Activated CD4-positive, alpha-beta T cell treated with anti-CD3 and anti-CD28 coated beads for 24 hours (primary cell): ENCODE results near the gene KRT85.
"Not testable (repeated sequence)": the region's sequence is repeated elsewhere in the genome, so short reads cannot be mapped to it uniquely, and the experiment has no call there.

Experiments
- DNase-seq, 2 donors: peaks; one replicate each; pipeline ENCODE4 v3.0.0-alpha.2; 2020; ENCODE audit warnings: low read depth in 2 of 2

KRT85 gene

DNA sequence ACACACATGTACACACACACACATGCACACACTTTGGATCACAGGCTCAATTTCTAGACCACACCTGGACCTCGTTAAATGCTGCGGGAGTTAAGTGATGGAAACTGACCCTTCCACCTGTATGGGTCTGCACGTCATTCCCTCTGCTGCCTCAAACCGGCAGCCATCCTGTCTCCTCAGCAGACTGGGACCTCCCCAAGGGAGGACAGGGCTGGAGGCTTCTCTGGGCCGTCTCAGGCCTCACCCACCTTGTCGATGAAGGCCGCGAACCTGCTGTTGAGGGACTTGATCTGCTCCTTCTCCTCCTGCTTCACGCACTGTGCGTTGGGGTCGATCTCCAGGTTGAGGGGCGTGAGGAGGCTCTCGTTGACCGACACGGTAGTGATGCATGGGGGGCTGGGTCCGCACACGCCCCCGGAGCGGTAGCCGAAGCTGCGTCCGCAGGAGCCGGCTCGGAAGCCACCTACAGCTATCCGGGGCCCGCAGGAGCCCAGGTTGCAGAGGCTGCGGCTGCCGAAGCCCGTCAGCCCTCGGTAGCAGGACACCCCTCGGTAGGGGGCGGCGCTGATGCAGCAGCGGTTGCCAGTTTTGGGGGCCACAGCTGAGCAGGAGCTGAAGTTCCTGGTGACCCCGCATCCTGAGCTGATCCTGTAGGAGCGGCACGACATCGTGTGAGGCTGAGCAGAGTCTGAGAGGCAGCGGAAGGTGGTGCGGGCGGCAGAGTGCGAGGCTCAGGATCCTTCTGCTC lies at the start of gene KRT85:
KRT85 (minus strand) TSS at position 744 of the 748 bp plus-strand sequence; CDS start at position 668, 76 bp downstream.
- no peak for DNase-seq

DNA sequence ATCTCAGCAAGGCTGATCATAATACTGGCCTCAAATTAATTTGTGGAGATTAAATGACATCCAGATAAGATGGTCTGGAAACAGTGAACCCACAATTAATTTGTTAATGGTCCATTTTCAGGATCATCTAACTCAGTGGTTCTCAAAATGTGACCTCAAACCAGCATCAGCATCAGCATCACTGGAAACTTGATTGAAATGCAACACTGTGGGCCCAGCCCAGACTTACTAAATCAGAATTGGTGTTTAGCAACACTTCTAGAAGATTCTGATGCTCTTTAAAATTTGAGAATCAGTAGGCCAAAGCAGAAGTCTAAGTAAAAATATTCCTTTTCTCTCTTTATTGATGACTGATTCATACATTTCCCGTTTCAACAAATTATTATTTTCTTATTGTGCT lies 49.5 kb upstream of the KRT85 start:
- no peak for DNase-seq

DNA sequence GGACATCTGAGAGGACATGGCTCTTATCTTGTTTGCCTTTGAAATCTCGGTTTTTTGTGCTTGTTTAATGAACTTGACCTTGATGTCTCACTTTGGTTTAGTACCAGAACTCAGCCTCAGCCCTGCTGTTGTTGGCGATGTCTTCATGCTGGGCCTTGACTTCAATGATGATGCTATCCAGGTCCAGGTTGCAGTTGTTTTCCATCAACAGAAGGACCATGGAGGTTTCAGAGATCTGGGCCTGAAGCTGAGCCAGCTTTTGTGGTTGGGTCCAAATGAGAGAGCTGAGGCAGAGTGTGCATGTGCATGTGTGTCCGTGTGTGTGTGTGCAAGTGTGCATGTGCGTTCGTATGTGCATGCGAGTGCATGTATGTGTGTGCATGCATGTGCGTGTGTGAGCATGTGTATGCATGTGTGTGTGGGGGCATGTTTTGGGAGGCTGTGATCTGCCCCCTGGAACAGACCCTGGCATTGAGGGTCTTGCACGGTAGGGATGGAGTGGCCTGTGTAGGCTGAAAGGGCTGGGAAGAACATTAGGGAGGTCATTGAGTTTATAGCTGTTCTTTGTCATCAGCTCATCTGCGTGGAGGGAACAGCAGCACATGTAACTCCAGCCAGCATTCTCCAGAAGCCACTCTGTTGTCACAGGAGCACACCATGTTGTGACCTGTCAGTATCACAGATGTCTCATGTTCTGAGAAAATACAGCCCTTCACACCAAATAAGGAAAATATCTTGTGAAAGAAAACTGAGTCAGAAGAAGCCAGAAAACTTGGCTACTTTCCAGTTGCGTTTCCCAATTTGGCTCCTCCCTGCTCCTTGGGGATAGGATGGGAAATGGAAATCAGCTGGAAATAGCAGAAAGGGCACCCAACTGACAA lies 48.8 kb upstream of the KRT85 start:
- no peak for DNase-seq

DNA sequence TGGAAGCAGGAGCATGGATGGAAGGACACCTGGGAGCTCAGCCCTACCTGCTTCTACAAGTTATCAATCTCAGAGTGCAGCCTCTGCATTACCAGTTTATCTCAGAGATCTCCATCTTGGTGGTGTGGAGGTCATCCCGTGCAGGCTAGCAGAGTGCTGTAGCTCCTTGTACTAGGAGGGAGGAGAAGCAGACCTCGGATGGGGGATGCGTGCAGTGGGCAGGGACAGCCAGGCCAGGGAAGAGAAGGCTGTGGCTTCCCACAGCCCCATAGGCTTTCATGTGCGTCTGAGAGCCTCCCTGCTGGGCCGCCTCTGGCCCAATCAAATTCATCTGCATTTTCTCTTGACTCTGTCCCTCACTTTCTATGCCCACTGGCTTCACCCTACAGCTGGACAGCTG lies 47.7 kb upstream of the KRT85 start:
- DNase-seq = no peak

DNA sequence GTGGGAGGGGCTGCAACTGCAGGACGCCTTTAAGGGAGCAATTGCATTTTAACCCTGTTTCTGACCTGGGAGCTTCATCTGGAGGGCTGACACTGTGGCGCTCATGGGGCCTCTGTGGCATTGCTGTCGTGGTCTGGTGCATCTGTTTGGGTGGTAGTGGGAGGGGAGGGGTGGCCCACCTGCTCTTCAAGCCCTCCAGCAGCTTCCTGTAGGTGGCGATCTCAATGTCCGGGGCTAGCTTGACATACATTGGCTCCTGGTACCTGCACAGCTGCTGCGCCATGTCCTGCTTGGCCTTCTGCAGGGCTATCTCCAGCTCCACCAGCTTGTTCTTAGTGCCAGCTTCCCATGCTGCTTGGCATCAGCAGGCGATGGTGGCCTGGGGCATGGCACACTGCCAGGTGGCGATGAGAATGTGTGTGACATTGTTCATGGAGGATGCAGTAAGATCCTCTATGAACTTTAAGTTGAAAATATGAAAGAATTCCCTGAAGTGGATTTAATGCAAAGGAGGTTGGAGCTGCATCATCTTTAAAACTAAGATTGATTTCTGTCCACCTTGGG lies 46.6 kb upstream of the KRT85 start:
- no peak for DNase-seq

DNA sequence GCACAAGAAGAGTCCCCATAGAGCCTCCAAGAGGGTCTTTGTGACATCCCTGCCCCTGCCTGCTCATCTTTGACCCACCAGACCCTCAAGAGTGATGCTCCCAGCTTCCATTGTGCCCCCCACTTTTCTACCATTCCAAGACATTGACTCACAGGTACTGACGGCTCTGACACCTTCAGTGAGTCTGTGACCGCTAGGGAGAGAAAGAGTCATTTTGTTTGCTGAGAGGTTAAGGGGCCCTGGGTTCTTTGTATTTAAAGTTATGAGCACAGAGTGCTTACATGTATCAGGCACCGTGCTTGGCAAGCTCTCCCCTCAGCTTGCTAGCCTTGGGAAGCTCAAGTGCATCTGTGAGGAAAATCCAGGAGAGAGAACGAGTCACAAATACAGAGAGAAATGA lies 45.9 kb upstream of the KRT85 start:
- DNase-seq = no peak

DNA sequence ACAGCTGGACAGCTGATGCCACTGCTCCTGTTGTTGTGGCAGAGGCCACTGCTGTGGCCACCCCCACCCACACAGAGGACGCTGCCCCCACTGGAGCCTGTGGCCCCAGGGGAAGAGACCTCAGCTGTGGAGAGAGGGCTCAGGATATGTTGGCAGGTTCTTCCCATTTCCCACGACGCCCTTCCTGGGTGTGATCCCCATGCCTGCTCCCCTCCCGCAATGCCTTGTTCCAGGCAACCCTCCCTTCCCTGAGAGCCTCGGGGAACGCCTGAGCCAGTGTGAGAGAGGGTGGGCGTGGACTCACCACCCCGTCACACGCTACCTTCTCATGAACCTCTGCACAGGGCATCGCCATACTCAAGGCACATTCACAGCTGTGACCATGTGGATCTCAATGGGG lies 44.5 kb upstream of the KRT85 start:
- no peak for DNase-seq

DNA sequence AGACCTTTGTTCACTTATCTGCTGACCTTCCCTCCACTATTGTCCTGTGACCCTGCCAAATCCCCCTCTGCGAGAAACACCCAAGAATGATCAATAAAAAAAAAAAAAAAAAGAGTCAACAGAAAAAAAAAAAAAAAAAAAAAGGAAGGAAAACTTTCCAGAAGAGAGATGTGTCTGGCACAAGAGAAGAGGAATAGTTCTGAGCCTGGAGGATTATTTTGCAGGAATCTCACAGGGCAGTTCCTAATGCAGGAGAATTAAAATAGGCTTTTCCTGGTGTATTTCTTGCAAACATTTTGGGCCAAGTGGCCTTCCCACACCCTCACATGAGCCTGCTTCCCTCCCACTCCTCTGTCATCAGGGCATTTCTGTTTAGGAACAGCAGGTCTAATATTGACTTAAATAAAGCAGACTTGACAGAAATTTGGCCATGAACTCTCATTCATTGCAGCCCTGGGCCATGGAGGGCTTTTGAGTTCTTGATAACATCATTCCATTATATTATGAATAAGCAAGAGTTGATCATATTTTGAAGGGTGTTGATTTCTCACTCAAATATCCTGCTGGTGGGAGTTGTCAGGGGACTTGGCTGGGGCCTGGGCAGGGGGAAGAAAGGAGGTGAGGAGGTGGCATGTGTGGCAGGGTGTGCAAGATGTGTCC lies 43.4 kb upstream of the KRT85 start:
- DNase-seq = not testable (repeated sequence)

DNA sequence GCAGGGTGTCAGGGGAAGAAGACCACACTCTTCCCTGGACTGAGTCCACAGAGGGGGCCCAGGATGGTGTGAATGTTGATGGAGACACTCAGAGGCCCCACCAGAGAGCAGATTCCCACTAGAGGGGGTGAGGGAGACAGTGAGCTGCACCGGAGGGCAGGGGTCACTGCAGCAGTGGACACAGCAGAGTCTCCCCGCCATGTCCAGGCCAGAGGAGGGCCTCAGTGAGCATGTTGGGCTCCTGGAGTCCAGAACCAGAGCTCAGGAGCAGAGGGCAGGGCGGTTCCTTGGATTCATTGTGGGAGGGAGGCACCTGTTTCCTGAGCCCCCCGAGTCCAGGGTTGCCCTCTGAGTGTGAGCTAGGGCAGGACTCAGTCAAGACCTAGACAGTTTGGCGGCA lies 40.6 kb upstream of the KRT85 start:
- no peak for DNase-seq

DNA sequence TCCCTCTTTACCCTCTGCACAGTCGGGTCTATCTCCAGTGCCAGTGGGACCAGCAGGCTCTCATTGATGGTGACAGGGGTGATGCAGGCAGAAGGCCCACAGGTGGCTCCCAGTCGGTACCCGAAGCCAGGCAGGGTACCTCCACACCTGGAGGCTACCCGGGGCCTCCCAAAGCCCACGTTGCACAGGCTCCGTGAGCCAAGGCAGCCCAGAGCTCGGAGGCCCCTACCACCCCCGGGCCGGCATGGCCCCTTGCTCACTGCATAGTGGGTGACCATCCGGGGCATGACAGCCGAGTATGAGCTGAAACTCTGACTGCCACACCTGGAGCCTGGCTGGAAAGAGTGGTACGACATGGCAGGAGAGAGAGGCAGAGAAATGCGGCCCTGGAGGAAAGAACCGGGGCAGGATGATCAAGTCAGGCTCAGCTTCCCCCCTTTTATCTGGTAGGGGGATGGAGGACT lies 38.7 kb upstream of the KRT85 start, which contains the start of gene KRT82:
KRT82 (minus strand) TSS at position 414 of the 464 bp plus-strand sequence; CDS start at position 356, 58 bp downstream.
- DNase-seq = no peak

DNA sequence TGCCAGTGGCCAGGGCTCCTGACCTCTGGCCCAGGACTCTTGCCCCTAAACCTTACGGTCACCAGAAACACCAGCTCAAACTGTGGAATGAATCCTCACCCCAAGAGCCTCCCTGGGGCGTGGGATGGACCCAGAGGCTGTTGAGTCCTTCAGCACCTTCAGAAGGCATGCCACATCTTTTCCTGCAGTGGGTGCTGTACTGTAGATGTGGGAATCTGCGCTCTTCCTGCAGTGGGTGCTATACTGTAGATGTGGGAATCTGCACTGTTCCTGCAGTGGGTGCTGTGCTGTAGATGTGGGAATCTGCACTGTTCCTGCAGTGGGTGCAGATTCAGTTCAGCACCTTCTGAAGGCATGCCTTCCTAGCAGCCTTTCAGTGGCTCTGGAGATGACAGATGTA lies 37.7 kb upstream of the KRT85 start:
- no peak for DNase-seq

DNA sequence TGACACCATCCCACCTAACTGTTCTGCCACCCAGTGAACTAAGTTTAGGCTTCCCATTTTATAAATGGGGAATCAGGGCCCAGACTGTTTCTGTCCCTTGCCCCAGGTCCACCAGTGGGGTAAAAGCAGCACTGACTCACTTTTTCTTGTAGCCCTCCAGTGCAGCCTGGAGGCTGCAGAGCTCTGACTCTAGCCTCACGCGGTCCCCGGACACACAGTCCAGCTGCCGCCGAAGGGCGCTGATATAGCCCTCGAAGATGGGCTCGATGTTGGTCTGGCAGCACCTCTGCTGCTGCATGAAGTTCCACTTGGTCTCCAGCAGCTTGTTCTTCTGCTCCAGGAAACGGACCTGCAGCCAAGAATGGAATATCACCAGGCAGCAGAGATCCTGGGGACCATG lies 36.3 kb upstream of the KRT85 start:
- DNase-seq = no peak

DNA sequence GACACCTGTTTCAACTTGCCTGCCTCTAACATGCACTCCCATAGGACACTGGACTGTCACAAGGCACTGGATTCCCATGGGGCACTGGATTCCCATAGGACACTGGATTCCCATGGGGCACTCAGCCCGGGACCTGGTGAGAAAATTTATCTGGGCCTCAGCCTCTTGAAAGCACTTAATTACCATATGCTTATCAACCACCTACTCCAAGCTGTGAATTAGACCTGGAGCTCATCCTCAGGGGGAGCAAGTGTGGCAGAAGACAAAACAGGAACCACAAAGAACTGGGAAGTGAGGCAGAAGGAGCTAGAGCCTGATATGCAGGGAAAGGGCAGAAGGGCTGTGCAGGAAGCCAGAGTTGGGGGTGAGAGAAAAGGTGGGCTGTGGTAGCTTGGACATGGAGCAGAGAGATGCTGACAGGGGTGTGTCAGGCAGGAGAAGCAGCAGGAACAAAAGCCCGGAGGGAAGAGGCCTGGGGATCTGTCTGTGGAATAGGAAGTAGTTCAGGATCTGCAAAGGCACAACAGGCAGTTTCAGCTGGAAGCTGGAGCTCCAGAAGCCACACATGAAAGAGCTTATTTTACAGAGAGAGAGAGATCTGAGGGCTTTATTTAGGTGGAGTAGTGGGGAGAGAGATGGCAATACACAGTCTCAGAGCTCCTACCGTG lies 35.7 kb upstream of the KRT85 start:
- DNase-seq = no peak

DNA sequence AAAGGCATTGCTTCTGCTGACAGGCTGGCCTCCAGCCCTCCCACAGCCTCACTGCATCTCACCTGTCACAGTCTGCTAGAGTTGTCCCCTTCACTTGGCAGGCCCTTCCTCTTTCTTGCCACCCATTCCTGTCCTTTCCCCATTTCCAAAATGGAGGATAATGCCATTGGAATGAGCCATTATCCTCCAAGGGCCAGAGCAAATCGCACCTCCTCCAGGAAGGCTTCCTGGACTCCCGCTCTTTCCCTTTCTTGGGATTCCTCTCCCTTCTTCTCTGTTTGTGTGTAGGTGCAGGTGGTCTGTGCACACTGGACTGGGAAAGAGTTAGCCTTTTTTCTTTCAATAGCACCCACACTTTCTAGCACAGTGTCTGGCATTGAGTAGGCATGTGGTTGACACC lies 35.1 kb upstream of the KRT85 start:
- no peak for DNase-seq

DNA sequence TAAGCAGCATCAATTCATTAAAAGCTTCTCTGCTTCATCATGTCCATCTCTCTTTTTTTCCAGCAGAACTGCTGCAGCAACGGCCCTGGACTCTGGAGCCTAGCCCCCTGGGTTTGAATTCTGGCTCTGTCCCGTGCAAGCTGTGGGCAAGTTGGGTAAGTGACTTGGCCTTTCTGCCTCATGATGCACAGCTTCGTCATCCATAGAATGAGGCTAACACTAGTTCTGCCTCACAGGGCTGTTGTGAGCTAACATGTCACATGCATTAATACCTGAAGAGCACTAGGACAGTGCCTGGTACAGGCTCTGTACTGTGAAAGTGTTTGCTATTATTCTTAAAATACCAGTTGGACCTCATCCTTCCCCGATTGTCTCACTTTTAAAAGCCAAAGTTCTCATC lies 34.6 kb upstream of the KRT85 start:
- no peak for DNase-seq

DNA sequence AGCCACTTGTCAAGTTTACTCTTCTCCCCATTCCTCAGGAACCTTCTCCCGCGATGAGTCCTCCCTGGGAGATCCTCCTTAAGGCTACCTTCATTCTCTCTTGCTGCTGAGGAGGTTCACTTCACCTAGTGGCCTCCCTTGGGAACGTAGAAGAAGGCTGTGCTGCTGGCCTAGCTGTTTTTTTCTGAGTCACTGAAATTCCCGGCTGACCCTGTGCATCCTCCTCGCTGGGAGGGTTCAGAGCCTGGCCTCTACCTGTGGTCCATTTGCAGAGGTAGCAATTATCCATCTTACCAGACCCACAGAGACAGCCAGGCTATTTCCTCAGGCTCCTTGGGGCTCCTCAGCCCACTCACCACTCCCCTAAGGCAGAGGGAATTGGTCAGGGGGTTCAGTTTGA lies 34.2 kb upstream of the KRT85 start:
- no peak for DNase-seq

DNA sequence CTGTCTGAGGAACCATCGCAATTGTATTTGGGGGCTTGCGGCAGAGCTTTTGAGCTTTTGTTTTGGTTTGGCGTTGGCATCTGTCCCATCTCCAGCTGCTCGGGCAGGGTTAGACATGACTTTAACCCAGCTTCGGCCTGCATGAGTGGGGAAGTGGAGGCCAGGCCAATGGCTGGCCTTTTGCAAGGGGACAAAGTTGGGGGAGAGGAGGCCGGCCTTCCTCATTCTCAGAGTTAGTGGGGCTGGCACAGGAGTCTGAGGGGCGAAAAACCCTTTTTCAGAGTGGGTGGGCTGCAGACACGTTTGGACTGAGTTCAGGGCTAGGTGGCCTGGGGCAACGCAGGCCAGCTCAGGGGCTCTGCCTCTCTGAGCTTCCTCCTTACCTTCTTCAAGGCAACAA lies 33.6 kb upstream of the KRT85 start:
- no peak for DNase-seq

DNA sequence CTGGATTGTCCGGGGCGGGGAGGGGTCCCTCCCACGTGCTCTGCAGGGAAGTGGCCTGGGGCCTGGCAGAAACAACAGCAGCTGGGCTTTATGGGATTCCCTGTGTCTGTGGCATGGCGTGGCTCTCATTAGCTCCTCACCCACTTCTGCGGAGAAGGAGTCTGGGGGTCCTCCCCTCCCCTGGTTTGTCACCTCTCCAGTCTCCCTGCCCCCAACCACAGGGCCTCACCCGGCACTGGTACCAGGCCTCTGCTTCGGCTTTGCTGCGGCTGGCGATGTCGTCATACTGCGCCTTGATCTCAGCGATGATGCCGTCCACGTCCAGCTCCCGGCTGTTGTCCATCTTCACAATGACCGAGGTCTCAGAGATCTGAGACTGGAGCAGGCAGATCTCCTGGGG lies 32.5 kb upstream of the KRT85 start:
- no peak for DNase-seq

DNA sequence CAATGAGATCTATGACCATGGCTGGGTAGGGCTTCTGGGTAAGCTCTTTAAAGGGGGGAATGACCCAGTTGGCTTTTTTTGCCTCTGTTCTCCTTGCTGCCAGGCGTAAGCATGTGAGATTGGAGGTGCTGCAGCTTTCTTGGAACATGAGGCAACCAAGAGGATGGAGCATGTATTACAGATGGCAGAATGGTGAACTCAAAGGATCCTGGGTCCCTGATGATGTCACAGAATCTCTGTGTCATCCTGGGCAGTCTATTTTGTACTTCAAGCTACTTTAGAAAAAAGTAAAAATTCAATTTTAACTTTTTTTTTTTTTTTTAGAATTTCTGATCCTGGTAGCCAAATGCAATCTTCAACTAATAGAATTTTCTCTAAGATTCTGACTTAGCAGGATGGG lies 30.9 kb upstream of the KRT85 start:
- DNase-seq = no peak

DNA sequence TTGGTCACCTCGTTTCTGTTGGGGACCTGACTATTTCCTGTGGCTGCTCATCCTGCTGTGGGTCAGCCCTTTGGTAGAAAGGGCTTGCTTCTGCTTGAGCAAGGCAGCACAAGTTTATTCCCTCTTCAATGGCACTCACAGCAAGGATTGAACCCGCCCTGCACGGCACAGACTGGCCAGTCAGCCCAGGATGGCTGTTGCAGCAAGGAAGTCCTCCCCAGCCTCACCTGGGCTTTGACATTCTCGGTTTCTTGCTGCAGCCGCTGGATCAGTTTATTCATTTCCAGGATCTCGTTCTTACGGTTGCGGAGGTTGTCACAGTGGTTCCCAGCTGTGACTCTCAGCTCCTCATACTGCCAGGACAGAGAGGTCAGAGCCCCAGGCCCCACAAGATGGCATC lies 29.4 kb upstream of the KRT85 start:
- DNase-seq = no peak

DNA sequence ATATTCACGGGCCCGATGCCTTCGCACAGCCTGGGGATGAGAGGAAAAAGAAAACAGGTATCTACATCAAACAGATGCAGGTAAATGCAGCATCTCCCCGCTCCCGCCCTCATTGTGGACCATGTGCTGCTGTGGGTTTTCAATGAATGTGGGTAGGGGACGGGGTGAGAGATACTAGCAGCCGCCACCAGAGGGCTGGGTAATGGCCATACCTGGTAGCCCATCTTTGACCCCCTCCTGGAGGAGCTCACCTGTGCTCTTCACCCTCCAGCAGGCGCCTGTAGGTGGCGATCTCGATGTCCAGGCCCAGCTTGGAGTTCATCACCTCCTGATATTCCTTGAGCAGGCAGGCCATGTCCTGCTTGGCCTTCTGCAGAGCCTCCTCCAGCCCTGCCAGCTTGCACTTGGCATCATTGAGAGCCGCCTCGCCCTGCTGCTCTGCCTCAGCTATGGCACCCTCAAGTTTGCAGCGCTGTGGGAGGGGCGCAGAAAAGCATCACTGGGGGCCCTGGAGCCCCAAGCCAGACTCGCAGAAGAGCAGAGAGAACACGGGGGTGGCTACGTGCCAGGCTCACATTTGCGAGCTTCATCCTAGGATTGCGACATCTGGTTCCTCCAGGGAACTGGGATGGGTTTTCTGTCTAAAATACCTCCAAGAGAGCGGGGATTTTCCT lies 28.6 kb upstream of the KRT85 start:
- DNase-seq = no peak
